ENCODE data around the gene COL6A2. TPM values are rescaled to one million over a fixed set of nuclear protein-coding genes. Genes with fewer than 3 reads are reported as not detected.
A peak's percentile ranks its signal among the peaks of the same experiment; 100 is the strongest.
"Not testable (repeated sequence)": the region's sequence is repeated elsewhere in the genome, so short reads cannot be mapped to it uniquely, and the experiment has no call there.

COL6A2 gene
- total RNA-seq, 1 donor from 2014 or later, result 18.5 TPM

DNA sequence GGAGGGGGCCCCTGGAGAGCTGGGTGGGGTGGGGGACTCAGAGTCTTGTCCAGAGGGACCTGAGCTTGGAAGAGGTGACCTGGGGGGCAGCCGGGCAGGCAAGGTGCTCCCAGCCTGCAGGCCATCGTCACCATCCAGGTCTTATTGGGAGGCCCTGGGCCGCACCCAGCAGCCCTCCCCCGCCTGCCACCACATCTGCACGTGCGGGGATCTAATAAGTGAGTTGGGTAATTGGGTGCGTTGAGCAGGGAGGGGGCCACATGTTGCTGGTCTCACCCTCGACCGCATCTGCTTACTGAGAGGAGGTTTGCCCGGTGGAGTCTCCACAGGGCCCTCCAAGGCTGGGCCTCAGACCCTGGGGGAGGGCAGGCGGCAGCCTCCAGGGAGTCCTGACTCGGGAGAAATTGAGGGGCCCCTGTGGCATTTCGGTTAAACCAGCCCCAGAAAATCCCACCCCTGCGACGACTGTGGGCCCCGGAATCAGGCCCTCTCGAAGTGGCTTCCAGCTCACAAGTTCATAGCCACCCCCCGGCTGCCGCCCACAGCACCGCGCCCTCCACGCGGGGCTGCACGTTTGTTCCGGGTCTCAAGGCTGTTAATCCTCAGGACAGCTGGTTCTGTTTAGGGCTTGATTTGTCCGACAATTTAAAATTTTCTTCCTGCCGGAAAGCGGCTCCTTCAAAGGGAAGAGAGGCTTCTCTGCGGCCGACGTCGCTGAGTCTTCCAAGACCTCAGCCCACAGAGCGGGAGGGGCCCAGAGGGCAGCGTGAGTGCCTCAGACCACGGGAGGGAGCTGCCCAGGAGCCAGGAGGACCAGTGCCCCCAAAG, 14.7 kb upstream of the COL6A2 start:
- peaks cover 5% of the 10 kb centered on the region for H3K36me3 Mint-ChIP-seq (ENCODE audit: low read depth)
- no peaks in the 10 kb centered on the region for H3K4me1 Mint-ChIP-seq
- H3K27me3 Mint-ChIP-seq (ENCODE audit: low read depth), result peaks cover 3% of the 10 kb centered on the region
- TF ChIP-seq, protein P1, sequence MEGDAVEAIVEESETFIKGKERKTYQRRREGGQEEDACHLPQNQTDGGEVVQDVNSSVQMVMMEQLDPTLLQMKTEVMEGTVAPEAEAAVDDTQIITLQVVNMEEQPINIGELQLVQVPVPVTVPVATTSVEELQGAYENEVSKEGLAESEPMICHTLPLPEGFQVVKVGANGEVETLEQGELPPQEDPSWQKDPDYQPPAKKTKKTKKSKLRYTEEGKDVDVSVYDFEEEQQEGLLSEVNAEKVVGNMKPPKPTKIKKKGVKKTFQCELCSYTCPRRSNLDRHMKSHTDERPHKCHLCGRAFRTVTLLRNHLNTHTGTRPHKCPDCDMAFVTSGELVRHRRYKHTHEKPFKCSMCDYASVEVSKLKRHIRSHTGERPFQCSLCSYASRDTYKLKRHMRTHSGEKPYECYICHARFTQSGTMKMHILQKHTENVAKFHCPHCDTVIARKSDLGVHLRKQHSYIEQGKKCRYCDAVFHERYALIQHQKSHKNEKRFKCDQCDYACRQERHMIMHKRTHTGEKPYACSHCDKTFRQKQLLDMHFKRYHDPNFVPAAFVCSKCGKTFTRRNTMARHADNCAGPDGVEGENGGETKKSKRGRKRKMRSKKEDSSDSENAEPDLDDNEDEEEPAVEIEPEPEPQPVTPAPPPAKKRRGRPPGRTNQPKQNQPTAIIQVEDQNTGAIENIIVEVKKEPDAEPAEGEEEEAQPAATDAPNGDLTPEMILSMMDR (conservative IDR thresholded peaks at IDR 0.05), result no peak
- DNase-seq (ENCODE audit: low read depth, low spot score), result no peak
- H3K9me3 Mint-ChIP-seq, result peaks cover 5% of the 10 kb centered on the region
- H3K27ac Mint-ChIP-seq (ENCODE audit: unreplicated experiment), result peak overlapping the region; percentile 62
- H3K4me3 Mint-ChIP-seq, result no peak overlapping the region

DNA sequence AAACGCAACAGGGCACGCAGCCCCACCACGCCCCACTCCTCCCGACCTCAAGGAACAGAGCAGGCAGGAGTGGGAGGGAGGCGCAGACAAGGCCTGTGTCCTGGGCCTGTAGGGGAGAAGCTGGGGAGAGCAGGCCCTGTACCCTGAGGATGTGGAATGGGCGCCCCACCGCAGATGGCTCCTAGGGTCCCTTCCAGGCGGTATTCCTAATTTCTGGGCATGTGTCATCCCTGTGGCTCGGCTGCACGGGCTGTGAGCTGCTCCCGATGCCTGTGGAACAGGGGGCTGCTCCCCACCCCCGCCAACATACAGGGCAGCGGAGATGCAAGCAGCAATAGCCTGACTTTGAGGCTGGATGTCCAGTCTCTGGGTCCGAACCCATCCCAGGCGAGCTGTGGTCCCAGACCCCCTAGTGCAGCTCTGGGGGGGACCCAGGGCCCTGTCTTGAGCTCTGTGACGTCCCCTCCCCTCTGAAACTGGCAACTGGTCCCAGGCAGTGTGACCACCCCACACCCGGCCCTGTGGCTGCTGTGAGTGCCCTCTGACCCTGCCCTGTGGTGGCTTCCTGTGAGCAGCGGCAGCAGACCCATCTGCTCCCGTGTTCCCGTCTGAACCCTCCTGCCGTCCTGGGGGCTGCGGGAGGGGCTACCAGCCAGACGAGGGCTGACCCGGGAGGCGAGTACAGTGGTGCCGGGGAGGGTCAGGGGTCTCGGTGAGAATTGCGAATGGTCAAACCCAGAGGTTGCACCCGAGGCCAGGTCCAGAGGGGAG, 13.9 kb upstream of the COL6A2 start:
- H3K27ac Mint-ChIP-seq (ENCODE audit: unreplicated experiment), result peak overlapping the region; percentile 62
- no peak overlapping the region for H3K4me3 Mint-ChIP-seq
- TF ChIP-seq, protein P1 (conservative IDR thresholded peaks at IDR 0.05), result no peak
- peaks cover 10% of the 10 kb centered on the region for H3K9me3 Mint-ChIP-seq
- H3K4me1 Mint-ChIP-seq, result no peaks in the 10 kb centered on the region
- H3K36me3 Mint-ChIP-seq (ENCODE audit: low read depth), result peaks cover 5% of the 10 kb centered on the region
- peaks cover 3% of the 10 kb centered on the region for H3K27me3 Mint-ChIP-seq (ENCODE audit: low read depth)
- no peak for DNase-seq (ENCODE audit: low read depth, low spot score)

DNA sequence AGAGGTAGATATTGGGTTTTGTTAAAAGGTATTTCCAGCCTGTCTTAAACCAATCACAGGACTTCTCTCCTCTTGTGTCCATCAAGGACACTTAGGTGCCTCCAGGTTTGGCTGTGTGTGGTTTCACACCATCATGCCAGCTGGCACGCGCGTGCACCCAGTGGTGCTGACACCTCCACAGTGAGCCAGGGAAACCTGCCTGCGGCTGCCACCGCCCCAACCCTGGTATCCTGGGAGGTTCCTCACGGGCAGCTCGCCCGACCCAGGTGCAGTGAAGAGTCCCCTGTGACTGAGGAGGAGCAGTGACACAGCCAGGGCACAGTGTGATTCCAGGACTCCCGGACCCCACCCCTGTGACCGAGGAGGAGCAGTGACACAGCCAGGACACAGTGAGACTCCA, 13.2 kb upstream of the COL6A2 start:
- H3K4me1 Mint-ChIP-seq, result no peaks in the 10 kb centered on the region
- no peak for DNase-seq (ENCODE audit: low read depth, low spot score)
- H3K27me3 Mint-ChIP-seq (ENCODE audit: low read depth), result peaks cover 3% of the 10 kb centered on the region
- H3K36me3 Mint-ChIP-seq (ENCODE audit: low read depth), result peaks cover 5% of the 10 kb centered on the region
- no peak overlapping the region for H3K27ac Mint-ChIP-seq (ENCODE audit: unreplicated experiment)
- no peak overlapping the region for H3K4me3 Mint-ChIP-seq
- TF ChIP-seq, protein P1 (conservative IDR thresholded peaks at IDR 0.05), result no peak
- peaks cover 13% of the 10 kb centered on the region for H3K9me3 Mint-ChIP-seq

DNA sequence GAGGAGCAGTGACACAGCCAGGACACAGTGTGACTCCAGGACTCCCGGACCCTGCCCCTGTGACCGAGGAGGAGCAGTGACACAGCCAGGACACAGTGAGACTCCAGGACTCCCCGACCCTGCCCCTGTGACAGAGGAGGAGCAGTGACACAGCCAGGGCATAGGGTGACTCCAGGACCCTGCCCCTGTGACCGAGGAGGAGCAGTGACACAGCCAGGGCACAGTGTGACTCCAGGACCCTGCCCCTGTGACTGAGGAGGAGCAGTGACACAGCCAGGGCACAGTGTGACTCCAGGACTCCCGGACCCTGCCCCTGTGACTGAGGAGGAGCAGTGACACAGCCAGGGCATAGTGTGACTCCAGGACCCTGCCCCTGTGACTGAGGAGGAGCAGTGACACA, 12.7 kb upstream of the COL6A2 start:
- not testable (repeated sequence) for H3K36me3 Mint-ChIP-seq (ENCODE audit: low read depth); DNase-seq (ENCODE audit: low read depth, low spot score); H3K4me1 Mint-ChIP-seq; H3K4me3 Mint-ChIP-seq; H3K27ac Mint-ChIP-seq (ENCODE audit: unreplicated experiment); H3K27me3 Mint-ChIP-seq (ENCODE audit: low read depth)
- H3K9me3 Mint-ChIP-seq, result peaks cover 17% of the 10 kb centered on the region

DNA sequence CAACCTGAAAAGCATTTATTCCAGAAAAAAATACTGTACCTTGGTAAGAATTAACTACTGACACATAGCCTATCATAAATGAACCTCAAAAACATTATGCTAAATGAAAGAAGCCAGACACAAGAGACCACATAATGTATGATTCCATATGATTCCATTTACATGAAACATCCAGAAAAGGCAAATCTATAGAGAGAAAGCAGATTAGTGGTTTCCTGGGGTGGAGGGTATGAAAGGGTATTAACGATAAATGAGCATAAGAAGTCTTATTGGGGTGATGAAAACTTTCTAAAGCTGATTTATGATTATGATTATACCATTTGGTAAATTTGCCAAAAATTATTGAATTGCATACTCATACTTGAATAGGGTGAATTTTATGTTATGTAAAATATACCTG, 10.3 kb upstream of the COL6A2 start:
- H3K9me3 Mint-ChIP-seq, result peaks cover 23% of the 10 kb centered on the region
- H3K27ac Mint-ChIP-seq (ENCODE audit: unreplicated experiment), result no peak overlapping the region
- no peak overlapping the region for H3K4me3 Mint-ChIP-seq
- TF ChIP-seq, protein P1 (conservative IDR thresholded peaks at IDR 0.05), result no peak
- H3K27me3 Mint-ChIP-seq (ENCODE audit: low read depth), result peaks cover 3% of the 10 kb centered on the region
- no peak for DNase-seq (ENCODE audit: low read depth, low spot score)
- H3K4me1 Mint-ChIP-seq, result no peaks in the 10 kb centered on the region
- peaks cover 9% of the 10 kb centered on the region for H3K36me3 Mint-ChIP-seq (ENCODE audit: low read depth)

DNA sequence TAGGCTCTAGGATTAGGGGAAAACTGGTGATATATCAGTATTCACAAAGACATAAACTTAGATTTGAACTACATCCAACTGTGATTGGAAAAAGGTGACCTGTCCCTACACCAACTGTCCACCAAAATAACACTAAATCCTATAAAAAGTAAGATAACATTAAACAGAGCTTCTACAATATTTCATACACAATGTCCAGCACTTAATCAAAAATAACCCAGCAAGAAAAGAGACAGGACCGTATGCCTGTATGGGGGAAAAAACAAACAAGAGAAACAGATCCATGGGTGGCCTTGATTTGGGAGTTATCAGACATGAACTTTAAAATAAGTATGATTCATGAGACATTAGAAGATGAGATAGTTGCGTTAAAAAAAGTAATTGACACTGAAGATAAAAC, 9.7 kb upstream of the COL6A2 start:
- Mint-ChIP-seq H3K4me3 (no peak overlapping the region), H3K4me1 (no peaks in the 10 kb centered on the region), H3K9me3 (peaks cover 23% of the 10 kb centered on the region), H3K27me3 (ENCODE audit: low read depth) (peaks cover 3% of the 10 kb centered on the region), H3K27ac (ENCODE audit: unreplicated experiment) (no peak overlapping the region), H3K36me3 (ENCODE audit: low read depth) (peaks cover 9% of the 10 kb centered on the region)
- TF ChIP-seq, protein P1 (conservative IDR thresholded peaks at IDR 0.05), result no peak
- no peak for DNase-seq (ENCODE audit: low read depth, low spot score)

All from neural crest cell (in vitro differentiated cells).